Measurements from ENCODE around the gene CIB2. TPM values are rescaled to one million over a fixed set of nuclear protein-coding genes. Genes with fewer than 3 reads are reported as not detected.

Gene CIB2
- total RNA-seq, 4 donors from 2014 or later: 1.4 to 5.6 (median 3.1) TPM

GRCh38 chr15:78067328-78068228, 63.7 kb downstream of the CIB2 start:
- DNase-seq (ENCODE audit: low spot score) (no peak), ATAC-seq (ENCODE audit: low FRiP score) (no peak)
- TF ChIP-seq CTCF (IDR thresholded peaks at IDR 0.05): no peak

- DNase-seq (ENCODE audit: low spot score) (no peak), ATAC-seq (ENCODE audit: low FRiP score) (no peak)
- no peak for TF ChIP-seq CTCF (IDR thresholded peaks at IDR 0.05)
Measured at GRCh38 chr15:78065973-78066946, 65.0 kb downstream of the CIB2 start.

GRCh38 chr15:78065284-78065872, 65.9 kb downstream of the CIB2 start:
- DNase-seq (ENCODE audit: low spot score) (no peak), ATAC-seq (ENCODE audit: low FRiP score) (peak; percentile 91)
- no peak for TF ChIP-seq CTCF (IDR thresholded peaks at IDR 0.05)

- ATAC-seq (ENCODE audit: low FRiP score) (no peak), DNase-seq (ENCODE audit: low spot score) (no peak)
- no peak for TF ChIP-seq CTCF (IDR thresholded peaks at IDR 0.05)
Measured at GRCh38 chr15:78064544-78064943, 66.7 kb downstream of the CIB2 start.

- DNase-seq (ENCODE audit: low spot score) (no peak), ATAC-seq (ENCODE audit: low FRiP score) (peak; percentile 30)
- TF ChIP-seq CTCF (IDR thresholded peaks at IDR 0.05): no peak
Measured at GRCh38 chr15:78063970-78064385, 67.3 kb downstream of the CIB2 start.

GRCh38 chr15:78063217-78063616, 68.0 kb downstream of the CIB2 start:
- DNase-seq (ENCODE audit: low spot score): no peak
- no peak for ATAC-seq (ENCODE audit: low FRiP score)
- no peak for TF ChIP-seq CTCF (IDR thresholded peaks at IDR 0.05)
